ENCODE measurements around the gene RTP4.

DNA sequence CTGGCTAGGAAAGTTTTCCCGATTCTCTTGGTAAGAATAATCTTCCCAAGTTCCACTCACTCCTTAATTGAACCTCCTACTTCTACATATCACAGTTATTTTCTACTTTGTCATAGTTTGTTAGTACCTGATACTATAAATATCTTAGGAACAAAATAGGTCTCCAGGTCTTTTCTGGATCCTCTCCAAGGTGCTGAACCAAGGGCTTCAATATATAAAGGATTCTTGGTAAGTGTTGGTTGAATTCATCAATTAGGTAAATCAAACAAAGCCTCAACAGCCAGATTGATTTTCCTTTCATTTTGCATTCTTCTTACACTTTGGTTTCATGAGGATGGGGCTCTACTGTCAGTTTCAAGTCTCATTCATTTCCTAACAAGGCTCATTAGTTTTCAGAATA lies 27.6 kb upstream of the RTP4 start:
- TF ChIP-seq, protein P1, sequence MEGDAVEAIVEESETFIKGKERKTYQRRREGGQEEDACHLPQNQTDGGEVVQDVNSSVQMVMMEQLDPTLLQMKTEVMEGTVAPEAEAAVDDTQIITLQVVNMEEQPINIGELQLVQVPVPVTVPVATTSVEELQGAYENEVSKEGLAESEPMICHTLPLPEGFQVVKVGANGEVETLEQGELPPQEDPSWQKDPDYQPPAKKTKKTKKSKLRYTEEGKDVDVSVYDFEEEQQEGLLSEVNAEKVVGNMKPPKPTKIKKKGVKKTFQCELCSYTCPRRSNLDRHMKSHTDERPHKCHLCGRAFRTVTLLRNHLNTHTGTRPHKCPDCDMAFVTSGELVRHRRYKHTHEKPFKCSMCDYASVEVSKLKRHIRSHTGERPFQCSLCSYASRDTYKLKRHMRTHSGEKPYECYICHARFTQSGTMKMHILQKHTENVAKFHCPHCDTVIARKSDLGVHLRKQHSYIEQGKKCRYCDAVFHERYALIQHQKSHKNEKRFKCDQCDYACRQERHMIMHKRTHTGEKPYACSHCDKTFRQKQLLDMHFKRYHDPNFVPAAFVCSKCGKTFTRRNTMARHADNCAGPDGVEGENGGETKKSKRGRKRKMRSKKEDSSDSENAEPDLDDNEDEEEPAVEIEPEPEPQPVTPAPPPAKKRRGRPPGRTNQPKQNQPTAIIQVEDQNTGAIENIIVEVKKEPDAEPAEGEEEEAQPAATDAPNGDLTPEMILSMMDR (IDR thresholded peaks at IDR 0.05): no peak
- no peak for TF ChIP-seq POLR2A (IDR thresholded peaks at IDR 0.05)

All from heart left ventricle (tissue), 13 donors.